Left ventricle myocardium inferior (tissue), 1 donor: ENCODE data around the gene AGK. TPM values are rescaled to one million over a fixed set of nuclear protein-coding genes. Genes with fewer than 3 reads are reported as not detected.

Source experiments
- DNase-seq: peaks from one replicate; pipeline ENCODE4 v3.0.0-alpha.2; 2020
- H3K27ac ChIP-seq: fragments of 200-600 bp; replicated peaks from 2 replicates; pipeline ENCODE4 v1.8.0; 2021
- H3K27me3 ChIP-seq: fragments of 200-600 bp; 2 replicates; pipeline ENCODE4 v1.8.0; 2021; ENCODE audit warnings: low read depth
- H3K36me3 ChIP-seq: fragments of 200-600 bp; 2 replicates; pipeline ENCODE4 v1.8.0; 2021
- H3K4me1 ChIP-seq: fragments of 200-600 bp; 2 replicates; pipeline ENCODE4 v1.8.0; 2021
- H3K4me3 ChIP-seq: fragments of 200-600 bp; 2 replicates; pipeline ENCODE4 v1.8.0; 2021; ENCODE audit warnings: mild to moderate bottlenecking, moderate library complexity
- H3K9me3 ChIP-seq: fragments of 200-600 bp; replicated peaks from 2 replicates; pipeline ENCODE4 v1.8.0; 2021
- intact Hi-C: fragments of 100-400 bp; cut with micrococcal nuclease; formaldehyde crosslinking; loops from one replicate; pipeline ENCODE4 v1.11.0; 2022
- total RNA-seq: library from RNA; stranded (reverse); fragmentation: NEBNext Ultra II Directional; extraction: Animal tissue kit (Norgen Biotek cat#: 25700); gene quantifications from one replicate; pipeline ENCODE4 v1.2.1, GENCODE V29; 2021
- TF ChIP-seq, protein P1 (sequence below): fragments of 200-600 bp; IDR thresholded peaks from 2 replicates; pipeline ENCODE4 v1.8.0; 2021; ENCODE audit warnings: antibody characterized with exemption, mild to moderate bottlenecking, borderline replicate concordance
- donor health status: DM: no; HTN: yes; CAD: no; lungs with severe emphysema.

Gene AGK
- total RNA-seq, 1 donor from 2014 or later, result 37.8 TPM

- Histone ChIP-seq H3K36me3 (no peaks in the 10 kb centered on the region), H3K4me3 (peak within 1 kb of the TSS; percentile 93), H3K9me3 (no peaks in the 10 kb centered on the region), H3K27ac (peak within 1 kb of the TSS; percentile 91), H3K27me3 (no peaks in the 10 kb centered on the region), H3K4me1 (peaks cover 47% of the 10 kb centered on the region)
- peak; percentile 56 for DNase-seq
- intact Hi-C loops, result no loop called here
- TF ChIP-seq, protein P1, sequence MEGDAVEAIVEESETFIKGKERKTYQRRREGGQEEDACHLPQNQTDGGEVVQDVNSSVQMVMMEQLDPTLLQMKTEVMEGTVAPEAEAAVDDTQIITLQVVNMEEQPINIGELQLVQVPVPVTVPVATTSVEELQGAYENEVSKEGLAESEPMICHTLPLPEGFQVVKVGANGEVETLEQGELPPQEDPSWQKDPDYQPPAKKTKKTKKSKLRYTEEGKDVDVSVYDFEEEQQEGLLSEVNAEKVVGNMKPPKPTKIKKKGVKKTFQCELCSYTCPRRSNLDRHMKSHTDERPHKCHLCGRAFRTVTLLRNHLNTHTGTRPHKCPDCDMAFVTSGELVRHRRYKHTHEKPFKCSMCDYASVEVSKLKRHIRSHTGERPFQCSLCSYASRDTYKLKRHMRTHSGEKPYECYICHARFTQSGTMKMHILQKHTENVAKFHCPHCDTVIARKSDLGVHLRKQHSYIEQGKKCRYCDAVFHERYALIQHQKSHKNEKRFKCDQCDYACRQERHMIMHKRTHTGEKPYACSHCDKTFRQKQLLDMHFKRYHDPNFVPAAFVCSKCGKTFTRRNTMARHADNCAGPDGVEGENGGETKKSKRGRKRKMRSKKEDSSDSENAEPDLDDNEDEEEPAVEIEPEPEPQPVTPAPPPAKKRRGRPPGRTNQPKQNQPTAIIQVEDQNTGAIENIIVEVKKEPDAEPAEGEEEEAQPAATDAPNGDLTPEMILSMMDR, result no peak
These were observed 150.9 kb downstream of the AGK start, which contains the start of gene DENND11 for GRCh38 chr7:141702047-141702567. DENND11 (minus strand) TSS chr7:141702166; CDS start chr7:141702153, 13 bp downstream.

- peak overlapping the region; percentile 93 for H3K4me3 ChIP-seq
- H3K27me3 ChIP-seq, result no peaks in the 10 kb centered on the region
- H3K9me3 ChIP-seq, result no peaks in the 10 kb centered on the region
- no peak overlapping the region for H3K27ac ChIP-seq
- no peak for DNase-seq
- intact Hi-C loops, result no loop called here
- TF ChIP-seq, protein P1, result no peak
- no peaks in the 10 kb centered on the region for H3K36me3 ChIP-seq
- peaks cover 40% of the 10 kb centered on the region for H3K4me1 ChIP-seq
These were observed 151.7 kb downstream of the AGK start for GRCh38 chr7:141702892-141703291.

DNA sequence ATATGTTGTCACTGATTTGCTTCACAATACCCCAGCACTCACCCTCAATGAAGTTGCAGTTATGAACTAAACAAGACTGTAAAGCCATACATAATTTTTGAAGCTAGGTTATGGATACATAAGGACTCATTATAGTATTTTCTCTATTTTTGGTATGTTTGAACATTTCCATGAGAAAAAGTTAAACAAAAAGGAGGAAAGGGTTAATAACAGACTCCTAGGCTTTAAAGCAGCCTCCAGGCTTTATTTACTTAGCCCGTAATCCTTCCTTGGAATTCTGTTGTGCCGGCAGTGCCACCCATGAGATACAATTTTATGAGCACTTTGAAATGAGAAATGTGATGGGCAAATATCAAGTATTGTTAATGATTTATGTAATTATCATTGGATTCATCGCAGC, 152.9 kb downstream of the AGK start:
- intact Hi-C loops, result no loop called here

GRCh38 chr7:141704741-141705140, 153.5 kb downstream of the AGK start:
- no peak for DNase-seq
- intact Hi-C loops, result no loop called here
- Histone ChIP-seq H3K4me3 (no peak overlapping the region), H3K27me3 (no peaks in the 10 kb centered on the region), H3K27ac (no peak overlapping the region), H3K9me3 (no peaks in the 10 kb centered on the region), H3K36me3 (no peaks in the 10 kb centered on the region), H3K4me1 (peaks cover 32% of the 10 kb centered on the region)
- TF ChIP-seq, protein P1, result no peak

More for the DNA sequence above, 152.9 kb downstream of the AGK start:
- Histone ChIP-seq H3K4me3 (no peak overlapping the region), H3K9me3 (no peaks in the 10 kb centered on the region), H3K4me1 (peaks cover 36% of the 10 kb centered on the region), H3K27me3 (no peaks in the 10 kb centered on the region), H3K36me3 (no peaks in the 10 kb centered on the region), H3K27ac (no peak overlapping the region)
- TF ChIP-seq, protein P1, result no peak
- DNase-seq, result no peak

Other genes with a start within 250 kb of the AGK start
- 8.5 TPM for gene DENND11, start 150.8 kb downstream of the AGK start, total RNA-seq
- gene WEE2, start 156.9 kb downstream of the AGK start, total RNA-seq, result not detected
- 83.8 TPM for gene SSBP1, start 186.9 kb downstream of the AGK start, total RNA-seq
- 0.41 TPM for gene TAS2R3, start 212.7 kb downstream of the AGK start, total RNA-seq
- gene TAS2R4, start 225.3 kb downstream of the AGK start, total RNA-seq, result 0.25 TPM
- gene TAS2R5, start 238.8 kb downstream of the AGK start, total RNA-seq, result 0.47 TPM